ENCODE data around the gene HMX3.

The HMX3 gene

DNA sequence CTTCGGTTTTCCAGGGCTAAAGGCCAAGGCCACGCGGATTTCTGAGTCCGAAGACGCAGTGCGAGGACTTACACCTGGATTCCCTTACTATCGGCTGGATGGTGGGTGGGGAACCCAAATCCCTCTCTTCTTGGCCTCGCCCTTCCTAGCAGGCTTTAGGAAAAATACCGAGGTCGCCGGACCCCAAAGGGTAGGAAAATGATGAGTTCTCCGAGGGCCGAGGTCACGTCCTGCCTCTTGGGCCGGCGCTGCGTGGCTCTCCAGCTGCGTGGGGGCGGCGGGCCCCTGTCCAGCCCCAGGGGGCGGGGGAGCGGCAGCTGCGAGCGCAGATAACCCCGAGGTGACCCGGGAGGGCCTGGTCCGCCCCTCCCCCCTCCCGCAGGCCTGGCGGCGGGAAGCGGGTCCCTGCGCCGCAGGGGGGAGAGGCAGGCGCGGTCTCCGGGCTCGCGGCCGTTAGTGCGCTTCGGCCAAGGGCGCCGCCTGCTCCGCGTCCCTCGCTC, 805 bp upstream of the HMX3 start:
- no peak for FAIRE-seq

DNA sequence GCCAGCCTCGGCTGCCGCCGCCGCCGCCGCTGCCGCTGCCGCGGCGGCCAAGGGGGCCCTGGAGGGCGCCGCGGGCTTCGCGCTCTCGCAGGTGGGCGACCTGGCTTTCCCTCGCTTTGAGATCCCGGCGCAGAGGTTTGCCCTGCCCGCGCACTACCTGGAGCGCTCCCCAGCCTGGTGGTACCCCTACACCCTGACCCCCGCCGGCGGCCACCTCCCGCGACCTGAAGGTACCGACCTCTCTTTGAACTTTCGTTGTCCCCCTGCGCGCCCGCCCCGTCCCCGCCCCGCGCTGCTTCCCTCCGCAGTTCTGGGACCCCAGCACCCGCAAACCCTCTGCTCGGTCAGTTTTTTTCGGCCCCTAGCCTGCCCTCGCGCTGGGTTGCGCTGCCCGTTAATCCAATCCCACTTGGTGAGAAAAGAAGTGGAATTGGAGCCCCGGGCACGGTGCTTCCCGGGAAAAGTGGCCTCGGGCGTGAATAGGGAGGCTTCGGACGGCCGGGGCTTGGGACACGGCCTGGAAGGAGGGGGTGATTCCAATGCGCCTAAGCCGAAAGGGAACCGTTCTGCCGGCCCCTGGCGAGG, 543 bp downstream of the HMX3 start:
- no peak for FAIRE-seq

GRCh38 chr10:123136806-123137642, 1.3 kb downstream of the HMX3 start:
- FAIRE-seq, result no peak

- FAIRE-seq, result no peak
These were observed 3.4 kb downstream of the HMX3 start for GRCh38 chr10:123139165-123139520.

DNA sequence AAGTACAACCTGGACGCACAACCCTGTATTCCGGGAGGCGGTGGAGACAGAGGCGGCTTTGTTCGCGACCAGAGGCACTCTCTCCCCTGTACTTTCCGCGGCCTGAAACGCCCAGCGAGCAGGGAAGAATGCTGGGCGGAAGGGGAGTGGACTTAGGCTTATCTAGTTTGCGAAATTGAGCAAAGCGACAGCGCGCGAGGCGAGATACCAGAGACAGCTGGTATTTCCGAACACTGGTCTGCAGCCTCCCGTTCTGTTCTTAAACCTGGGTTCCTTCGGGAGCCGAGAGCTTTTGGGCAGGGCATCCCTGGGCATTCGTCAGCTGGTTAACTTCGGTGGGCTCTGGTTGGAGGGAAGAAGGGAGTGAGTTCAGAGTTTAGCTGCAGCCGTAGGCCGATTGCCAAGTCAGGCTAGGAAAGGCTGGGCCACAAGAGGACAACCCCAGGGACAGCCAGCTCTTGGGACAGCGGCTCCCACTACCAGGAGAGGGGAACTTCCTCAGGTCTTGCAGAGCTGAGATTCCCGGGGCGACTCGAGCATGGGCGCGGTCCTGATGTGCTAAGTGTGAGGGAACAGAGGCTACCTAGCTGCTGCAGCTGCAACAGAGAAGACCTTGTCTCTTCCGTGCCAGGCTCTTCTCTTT, 3.9 kb downstream of the HMX3 start:
- FAIRE-seq, result no peak

DNA sequence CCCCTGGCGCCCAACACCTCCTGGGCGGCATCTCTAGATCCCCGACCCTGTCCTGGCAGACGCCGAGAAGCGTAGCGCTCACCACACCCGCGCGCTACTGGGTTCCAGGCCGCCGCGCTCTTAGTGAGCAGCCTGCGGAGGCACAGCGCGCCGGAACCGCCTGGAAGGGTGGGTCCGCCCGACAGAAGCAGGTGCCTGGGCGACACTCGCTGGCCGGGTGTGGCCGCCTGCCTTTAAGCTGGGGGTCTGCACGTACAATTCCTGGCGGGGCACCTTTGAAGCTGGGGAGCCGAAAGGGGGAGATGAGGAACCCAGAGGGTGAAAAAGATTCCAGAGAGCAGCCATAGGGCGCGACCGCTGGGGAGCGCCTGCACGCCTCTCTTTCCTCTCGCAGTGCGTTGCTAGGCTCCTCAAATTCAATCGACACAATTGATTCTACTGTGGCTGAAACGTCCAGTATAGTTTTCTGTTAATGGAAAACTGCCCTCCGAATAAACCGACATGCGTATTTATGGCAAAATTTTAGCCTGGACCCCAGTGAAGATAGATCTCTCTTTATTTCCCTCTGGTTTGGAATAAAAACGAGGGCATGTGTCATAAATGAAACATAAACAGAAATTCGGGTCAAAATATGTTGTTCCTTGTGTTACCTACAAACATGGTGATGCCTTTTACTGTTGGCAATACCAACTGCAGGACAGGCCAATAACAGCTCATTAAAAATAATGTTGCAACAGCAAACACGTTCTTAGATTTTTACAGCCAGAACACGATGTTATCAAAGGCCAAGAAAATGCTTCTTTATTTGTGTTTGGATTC, 4.6 kb downstream of the HMX3 start:
- no peak for FAIRE-seq

- FAIRE-seq, result no peak
These were observed 5.2 kb downstream of the HMX3 start for GRCh38 chr10:123140983-123141390.

- no peak for FAIRE-seq
These were observed 6.3 kb downstream of the HMX3 start for GRCh38 chr10:123141791-123142700.

DNA sequence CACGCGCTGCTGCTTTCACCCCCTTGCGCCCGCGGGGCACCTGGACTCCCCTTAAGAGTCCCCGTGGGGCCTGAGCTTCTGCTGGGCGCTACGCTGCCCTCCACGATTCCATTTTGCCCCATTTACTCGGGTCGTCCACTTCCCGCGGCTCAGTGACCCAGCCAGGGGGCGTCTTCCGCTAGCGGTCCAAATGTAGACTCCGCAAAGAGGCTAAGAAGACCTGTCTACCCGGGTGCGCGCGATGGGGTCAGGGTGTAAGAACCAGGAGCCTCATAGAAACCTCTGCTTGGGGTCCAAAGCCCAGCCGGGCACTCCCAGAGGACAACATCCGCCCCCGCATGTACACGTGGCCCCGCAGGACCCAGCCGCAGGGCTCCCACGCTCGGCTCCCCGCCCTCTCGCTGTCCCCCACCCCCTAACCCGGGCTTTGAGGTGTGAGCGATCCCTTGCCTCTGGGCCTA, 7.0 kb downstream of the HMX3 start:
- FAIRE-seq, result no peak

DNA sequence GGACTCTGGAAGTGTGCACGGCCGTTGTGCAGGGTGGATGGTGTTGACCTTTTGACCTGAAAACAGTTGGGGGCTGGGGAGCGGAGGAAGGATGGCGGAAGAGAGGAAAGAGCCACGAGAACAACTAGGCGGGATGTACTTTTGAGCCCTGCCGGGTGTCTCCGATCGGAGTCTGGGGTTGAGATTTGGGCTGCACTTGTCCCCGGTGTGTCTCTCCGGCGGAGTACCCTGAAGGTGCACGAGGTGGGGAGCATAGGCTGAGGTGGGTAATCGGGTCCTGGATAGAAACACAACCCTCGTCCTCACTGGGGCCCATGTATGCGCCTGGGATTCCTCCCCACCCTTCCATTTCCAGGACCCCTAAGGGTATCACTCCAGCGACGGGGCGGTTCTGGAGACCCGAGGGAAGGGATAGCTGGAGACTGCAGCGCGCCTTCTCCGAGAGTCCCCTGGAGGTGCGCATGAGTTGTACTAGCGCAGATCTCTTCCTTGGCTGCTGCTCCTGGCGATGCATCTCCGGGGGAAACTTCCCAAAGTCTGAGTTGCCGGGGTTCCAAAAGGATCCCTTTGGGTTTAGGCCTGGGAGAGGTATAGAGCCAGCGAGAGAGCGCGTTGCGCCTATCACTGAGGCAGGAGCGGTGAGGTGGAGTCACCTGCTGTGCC, 7.5 kb downstream of the HMX3 start:
- FAIRE-seq, result no peak

DNA sequence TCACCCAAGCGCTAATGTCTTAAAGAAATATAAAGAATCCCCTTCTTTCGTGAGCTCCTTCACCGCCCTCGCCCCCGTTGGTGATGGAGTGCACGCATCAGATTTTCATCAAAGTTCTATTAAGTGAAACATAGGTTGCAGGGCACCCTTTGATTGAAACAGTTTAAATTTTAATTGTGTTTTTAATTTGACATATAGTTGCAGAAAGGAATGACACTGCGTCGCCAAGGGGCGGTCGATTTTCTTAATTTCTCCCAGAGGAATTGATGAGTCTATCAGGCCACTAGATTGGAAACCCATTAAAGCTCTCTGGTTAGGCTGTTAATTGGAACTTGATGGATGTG, 8.0 kb downstream of the HMX3 start:
- no peak for FAIRE-seq

DNA sequence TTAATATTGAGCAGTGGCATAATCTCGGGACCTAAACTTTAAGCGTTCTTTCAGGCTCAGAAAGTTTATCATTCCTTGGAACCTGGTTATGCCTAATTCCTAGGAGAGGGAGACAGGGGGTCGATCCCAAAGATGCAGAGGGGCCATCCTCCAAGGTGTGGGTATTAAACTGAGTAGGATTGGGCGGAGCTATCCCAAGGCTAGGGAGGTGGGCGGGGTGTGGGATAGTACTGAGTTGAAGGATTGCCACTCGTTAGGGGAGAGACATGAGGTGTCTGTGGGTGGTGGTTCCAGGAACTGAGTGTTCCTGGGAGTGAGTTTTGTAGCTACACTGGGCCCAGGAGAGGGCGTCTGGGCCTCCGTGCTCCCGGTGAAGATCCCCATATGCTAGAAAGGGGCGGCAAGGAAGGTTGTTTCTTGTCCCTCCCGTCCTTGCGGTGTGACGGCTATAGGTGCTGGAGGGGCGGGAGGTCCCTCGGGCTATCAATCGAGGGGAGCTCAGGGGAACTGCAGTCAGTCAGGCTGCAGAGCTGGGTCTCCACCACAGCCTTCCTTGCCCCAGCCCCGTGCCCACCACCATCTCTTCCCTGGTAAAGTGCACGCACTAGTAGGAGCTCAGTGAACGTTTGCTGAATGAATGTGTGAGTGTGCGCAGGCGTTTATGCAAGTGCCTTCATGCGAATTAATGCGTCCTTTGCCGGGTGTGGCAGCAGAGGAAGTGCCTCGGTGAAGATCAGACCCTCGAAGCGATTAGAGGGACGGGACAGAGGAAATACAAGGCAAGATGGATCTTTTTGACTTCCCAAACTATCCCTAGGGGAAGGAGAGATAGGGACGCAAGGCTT, 9.1 kb downstream of the HMX3 start:
- FAIRE-seq, result no peak

- FAIRE-seq, result no peak
These were observed 9.8 kb downstream of the HMX3 start for GRCh38 chr10:123145542-123146012.

- no peak for FAIRE-seq
These were observed 10.5 kb downstream of the HMX3 start for GRCh38 chr10:123146013-123146893.

DNA sequence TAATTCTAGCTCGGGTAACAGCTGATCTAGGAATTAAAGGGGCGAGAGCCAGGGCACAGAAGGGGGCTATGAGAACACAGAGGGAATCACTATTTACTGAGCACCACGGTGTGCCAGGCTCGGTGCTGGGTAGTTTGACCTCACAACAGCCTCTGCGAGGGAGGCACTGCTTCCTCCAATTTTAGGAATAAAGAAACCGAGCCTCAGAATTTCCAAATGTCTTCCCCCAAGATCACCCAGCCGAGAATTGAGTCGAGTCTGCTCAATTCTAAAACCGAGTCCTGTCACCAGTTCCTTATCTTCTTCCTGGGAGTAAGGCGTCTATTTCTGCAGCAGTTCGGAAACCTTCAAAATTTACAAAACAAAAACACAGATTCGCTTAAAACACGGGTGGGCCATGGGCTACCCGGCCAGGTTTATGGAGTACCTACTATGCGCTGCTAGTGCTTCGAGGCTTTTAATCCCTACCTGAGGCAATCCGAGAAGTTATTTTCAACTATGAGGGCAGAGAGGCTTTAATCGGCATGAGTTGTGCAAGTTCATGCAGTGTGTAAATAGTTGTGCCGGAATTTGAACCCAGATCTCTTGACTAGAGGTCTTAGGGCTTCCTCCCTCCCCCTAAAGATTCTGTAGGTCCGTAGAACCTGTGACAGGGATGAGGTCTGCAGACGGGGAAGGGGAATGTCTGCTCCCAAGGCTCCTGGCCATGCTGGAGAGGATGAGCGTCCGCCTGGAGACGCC, 11.3 kb downstream of the HMX3 start:
- no peak for FAIRE-seq

GRCh38 chr10:123147635-123148413, 12.1 kb downstream of the HMX3 start, which contains the start of gene HMX2:
Gene HMX2, plus strand, starts transcription at chr10:123148136. Its CDS starts 243 bp downstream, at chr10:123148379.
- FAIRE-seq, result no peak

DNA sequence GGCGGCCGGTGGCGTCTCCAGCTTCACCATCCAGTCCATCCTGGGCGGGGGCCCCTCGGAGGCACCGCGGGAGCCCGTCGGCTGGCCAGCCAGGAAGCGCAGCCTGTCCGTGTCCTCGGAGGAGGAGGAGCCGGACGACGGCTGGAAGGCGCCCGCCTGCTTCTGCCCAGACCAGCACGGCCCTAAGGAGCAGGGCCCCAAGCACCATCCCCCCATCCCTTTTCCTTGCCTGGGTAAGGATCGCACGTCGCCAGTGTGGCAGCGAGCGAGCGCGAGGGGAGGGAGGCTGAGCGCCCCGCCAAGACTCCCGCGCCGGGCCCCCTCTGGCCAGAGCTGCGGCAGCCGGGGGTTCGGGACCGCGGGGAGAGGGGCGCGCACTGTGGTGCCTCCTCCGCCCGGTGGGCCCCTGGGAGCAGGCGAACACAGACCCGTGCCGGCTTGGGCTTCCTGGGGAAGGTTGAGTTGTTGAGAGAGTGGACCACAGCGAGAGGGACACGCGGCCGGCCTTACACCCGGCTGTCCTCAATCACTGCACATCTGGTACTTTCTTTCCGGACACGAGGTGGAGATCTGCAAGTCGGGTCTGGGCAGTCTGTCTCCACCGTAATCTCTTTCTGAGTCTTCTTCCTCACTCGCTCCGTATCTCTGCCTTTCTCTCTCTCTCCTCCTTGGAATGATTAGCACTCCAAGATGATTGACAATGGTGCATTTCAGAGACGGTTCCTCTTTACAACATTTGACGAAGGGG, 12.8 kb downstream of the HMX3 start:
- FAIRE-seq, result no peak
